H1 (cell line): ENCODE data around the gene OR56A4. TPM values are rescaled to one million over a fixed set of nuclear protein-coding genes. Genes with fewer than 3 reads are reported as not detected.

Experiments
- CTCF ChIA-PET: fragments of 300-600 bp; sonication (Branson Sonifier 250); formaldehyde crosslinking; loops from one replicate; lab custom pipeline; 2021; ENCODE audit not compliant: partially characterized antibody; lab: Charles Lee
- POLR2A ChIA-PET: fragments of 300-600 bp; sonication (Branson Sonifier 250); formaldehyde crosslinking; loops from one replicate; lab custom pipeline; 2021; ENCODE audit warnings: inconsistent platforms; ENCODE audit not compliant: partially characterized antibody; lab: Charles Lee
- DNase-seq, 2 experiments: peaks; one replicate each; pipeline versions ENCODE4 v3.0.0 to v3.0.0-alpha.2; 2010 to 2022; ENCODE audit warnings: low spot score in 2 of 2, low read depth in 1 of 2, mixed read lengths in 1 of 2
- FAIRE-seq: peaks from 2 replicates; lab custom pipeline; 2011; peaks lifted over from hg19 to GRCh38; lab: Jason Lieb, UNC
- H2AFZ ChIP-seq: 2 replicates; pipeline ENCODE4 v1.8.1; 2012; ENCODE audit warnings: low read length, inconsistent platforms
- H2AK5ac ChIP-seq: 2 replicates; pipeline ENCODE4 v1.6.1; 2013; ENCODE audit warnings: low read depth, low read length
- H2BK120ac ChIP-seq: replicated peaks from 2 replicates; pipeline ENCODE3; 2013; ENCODE audit warnings: low read depth, low read length, inconsistent platforms
- H2BK12ac ChIP-seq: 2 replicates; pipeline ENCODE4 v1.6.1; 2013; ENCODE audit warnings: low read depth, low read length
- H2BK15ac ChIP-seq: 2 replicates; pipeline ENCODE4 v1.6.1; 2013; ENCODE audit warnings: low read length
- H2BK20ac ChIP-seq: 2 replicates; pipeline ENCODE4 v1.6.1; 2013; ENCODE audit warnings: low read length
- H2BK5ac ChIP-seq: 2 replicates; pipeline ENCODE4 v1.6.1; 2013; ENCODE audit warnings: low read depth, low read length
- H3K14ac ChIP-seq: 2 replicates; pipeline ENCODE4 v1.6.1; 2013; ENCODE audit warnings: inconsistent platforms; ENCODE audit not compliant: insufficient read length
- H3K18ac ChIP-seq: 2 replicates; pipeline ENCODE4 v1.6.1; 2013; ENCODE audit warnings: low read length; ENCODE audit errors: extremely low read depth
- H3K23ac ChIP-seq: 2 replicates; pipeline ENCODE4 v1.6.1; 2013; ENCODE audit warnings: inconsistent platforms; ENCODE audit not compliant: insufficient read length
- H3K23me2 ChIP-seq: 2 replicates; pipeline ENCODE4 v1.6.1; 2013; ENCODE audit warnings: low read depth, low read length
- H3K27ac ChIP-seq: 2 replicates; pipeline ENCODE4 v1.6.1; 2011; ENCODE audit warnings: low read depth, low read length, inconsistent platforms
- H3K27me3 ChIP-seq, 4 experiments: replicated peaks in 1 of 4; 1 replicate in 1 of 4; 2 replicates in 3 of 4; pipeline versions ENCODE4 v1.6.1 to v1.8.1; 2011 to 2013; ENCODE audit warnings: low read length in 3 of 4, mild to moderate bottlenecking in 3 of 4, inconsistent platforms in 2 of 4, mixed read lengths in 2 of 4, moderate library complexity in 1 of 4; ENCODE audit not compliant: control insufficient read depth in 3 of 4, insufficient read depth in 3 of 4; ENCODE audit errors: extremely low read depth in 1 of 4
- H3K36me3 ChIP-seq, 4 experiments: 2 replicates each; pipeline versions ENCODE4 v1.6.1 to v1.8.1; 2011 to 2013; ENCODE audit warnings: mild to moderate bottlenecking in 4 of 4, low read length in 3 of 4, moderate library complexity in 2 of 4, control low read depth in 1 of 4, inconsistent platforms in 1 of 4; ENCODE audit not compliant: insufficient read depth in 4 of 4, control insufficient read depth in 2 of 4
- H3K4ac ChIP-seq: replicated peaks from 2 replicates; pipeline ENCODE3; 2013; ENCODE audit warnings: low read length, low read depth, mixed read lengths, inconsistent platforms; ENCODE audit not compliant: insufficient read length
- H3K4me1 ChIP-seq, 4 experiments: replicated peaks in 1 of 4; 1 replicate in 1 of 4; 2 replicates in 3 of 4; pipeline versions ENCODE4 v1.6.1 to v1.8.1; 2011 to 2013; ENCODE audit warnings: low read length in 3 of 4, inconsistent platforms in 2 of 4, mixed read lengths in 1 of 4; ENCODE audit not compliant: insufficient read depth in 4 of 4, control insufficient read depth in 3 of 4
- H3K4me2 ChIP-seq, 2 experiments: 2 replicates each; pipeline versions ENCODE4 v1.6.1 to v1.8.1; 2011 to 2013; ENCODE audit warnings: low read depth in 2 of 2, low read length in 2 of 2, control low read depth in 1 of 2, inconsistent platforms in 1 of 2, mild to moderate bottlenecking in 1 of 2; ENCODE audit not compliant: insufficient read depth in 1 of 2
- H3K4me3 ChIP-seq, 4 experiments: fragments of 200-600, 300-600 bp in 1 of 4; sonication (generic), shearing (Covaris generic), sonication (Bioruptor Twin) in 1 of 4; 2 replicates each; pipeline versions ENCODE4 v1.5.1 to v1.8.1; 2011 to 2016; ENCODE audit warnings: low read length in 4 of 4, low read depth in 3 of 4, control low read depth in 2 of 4, inconsistent platforms in 2 of 4, mild to moderate bottlenecking in 2 of 4, mixed read lengths in 1 of 4, moderate library complexity in 1 of 4; ENCODE audit not compliant: insufficient read depth in 2 of 4; ENCODE audit errors: extremely low read depth in 1 of 4
- H3K56ac ChIP-seq: replicated peaks from 2 replicates; pipeline ENCODE3; 2013; ENCODE audit warnings: low read depth, mild to moderate bottlenecking, mixed read lengths, low read length, inconsistent platforms; ENCODE audit not compliant: insufficient read length
- H3K79me1 ChIP-seq: 2 replicates; pipeline ENCODE4 v1.6.1; 2013; ENCODE audit warnings: low read depth, low read length, control low read depth
- H3K79me2 ChIP-seq, 2 experiments: 2 replicates each; pipeline versions ENCODE4 v1.6.1 to v1.8.1; 2012 to 2013; ENCODE audit warnings: low read length in 2 of 2, mild to moderate bottlenecking in 2 of 2, inconsistent platforms in 1 of 2; ENCODE audit not compliant: insufficient read depth in 2 of 2, control insufficient read depth in 1 of 2
- H3K9ac ChIP-seq, 4 experiments: replicated peaks in 1 of 4; 1 replicate in 1 of 4; 2 replicates in 3 of 4; pipeline versions ENCODE4 v1.6.1 to v1.8.1; 2011 to 2013; ENCODE audit warnings: low read depth in 3 of 4, low read length in 3 of 4, control low read depth in 2 of 4, mild to moderate bottlenecking in 2 of 4, moderate library complexity in 2 of 4, inconsistent platforms in 1 of 4; ENCODE audit errors: extremely low read depth in 1 of 4
- H3K9me3 ChIP-seq, 2 experiments: 2 replicates each; pipeline versions ENCODE4 v1.6.1 to v1.8.1; 2012 to 2013; ENCODE audit warnings: mild to moderate bottlenecking in 2 of 2, moderate library complexity in 2 of 2, control low read depth in 1 of 2, inconsistent platforms in 1 of 2, low read depth in 1 of 2, low read length in 1 of 2, mixed read lengths in 1 of 2; ENCODE audit not compliant: insufficient read depth in 2 of 2
- H4K20me1 ChIP-seq, 2 experiments: replicated peaks in 1 of 2; 2 replicates each; pipeline versions ENCODE3 to v1.8.1; 2011 to 2013; ENCODE audit warnings: inconsistent platforms in 2 of 2, low read length in 2 of 2, mild to moderate bottlenecking in 1 of 2; ENCODE audit not compliant: insufficient read depth in 2 of 2, control insufficient read depth in 1 of 2
- H4K5ac ChIP-seq: 2 replicates; pipeline ENCODE4 v1.6.1; 2013; ENCODE audit warnings: low read length, low read depth, mixed read lengths, inconsistent platforms; ENCODE audit not compliant: insufficient read length
- H4K8ac ChIP-seq: 2 replicates; pipeline ENCODE4 v1.8.0; 2013; ENCODE audit warnings: mild to moderate bottlenecking, moderate library complexity, low read length, inconsistent platforms; ENCODE audit not compliant: insufficient read depth; ENCODE audit errors: extremely low read depth
- H4K91ac ChIP-seq: replicated peaks from 2 replicates; pipeline ENCODE3; 2013; ENCODE audit warnings: low read length, mixed read lengths, inconsistent platforms; ENCODE audit not compliant: insufficient read length
- HDAC6 ChIP-seq: IDR thresholded peaks from one replicate; pipeline ENCODE4 v1.7.1; 2012; ENCODE audit warnings: low read depth, mild to moderate bottlenecking, inconsistent platforms, low read length, moderate library complexity
- POLR2AphosphoS5 ChIP-seq: IDR thresholded peaks from 2 replicates; pipeline ENCODE4 v1.6.1; 2011; ENCODE audit warnings: low read depth, low read length
- RNF2 ChIP-seq: fragments of 200-900, 300-1000 bp; sonication (generic); IDR thresholded peaks from 2 replicates; pipeline ENCODE4 v1.7.1; 2016; ENCODE audit warnings: borderline replicate concordance, low read depth, mild to moderate bottlenecking, antibody characterized with exemption, low read length; ENCODE audit not compliant: poor library complexity, severe bottlenecking; ENCODE audit errors: missing control alignments
- SAP30 ChIP-seq: fragments of 300-600 bp; sonication (generic); IDR thresholded peaks from 2 replicates; pipeline ENCODE4 v1.7.1; 2012; ENCODE audit warnings: low read length, moderate library complexity, mild to moderate bottlenecking, inconsistent platforms; ENCODE audit not compliant: insufficient read depth, insufficient replicate concordance
- SIRT6 ChIP-seq: IDR thresholded peaks from one replicate; pipeline ENCODE4 v1.7.1; 2012; ENCODE audit warnings: low read length, inconsistent platforms
- SP1 ChIP-seq: IDR thresholded peaks from 2 replicates; pipeline ENCODE4 v1.6.1; 2011; ENCODE audit warnings: low read depth, low read length
- SP2 ChIP-seq: IDR thresholded peaks from 2 replicates; pipeline ENCODE4 v1.6.1; 2012; ENCODE audit warnings: mild to moderate bottlenecking, low read length, inconsistent platforms
- TAF7 ChIP-seq: optimal IDR thresholded peaks from 2 replicates; pipeline ENCODE3; 2011; ENCODE audit warnings: low read depth, mild to moderate bottlenecking, inconsistent platforms, low read length, moderate library complexity, borderline replicate concordance
- WGBS, 2 experiments: shearing (Covaris generic) in 1 of 2; methylation state at CpG; one replicate each; pipeline versions ENCODE4 v1.1.6 to v1.1.7; 2013 to 2015; ENCODE audit warnings: low lambda C conversion rate in 2 of 2, mixed read lengths in 2 of 2, inconsistent platforms in 1 of 2, low coverage in 1 of 2, missing lambda C conversion rate in 1 of 2; ENCODE audit not compliant: insufficient replicate concordance in 2 of 2, insufficient coverage in 1 of 2, insufficient read length in 1 of 2; ENCODE audit errors: extremely low coverage in 1 of 2, missing lambda C conversion rate in 1 of 2; 5-methylcytosine and 5-hydroxymethylcytosine counted together
- polyA plus RNA-seq, 7 experiments: library from polyadenylated mRNA; depleted of rRNA in 3 of 7; stranded (reverse) in 5 of 7; unstranded in 2 of 7; fragments of >200 nt in 5 of 7; fragments of 200-250 nt in 2 of 7; gene quantifications; 1 replicate in 5 of 7; 2 replicates in 1 of 7; 4 replicates in 1 of 7; pipeline versions ENCODE4 v1.2.1 to v1.2.3, GENCODE V29; 2011 to 2013; ENCODE audit warnings: missing spikeins in 2 of 7, mixed read lengths in 2 of 7
- total RNA-seq: library from RNA; stranded (reverse); fragmentation: NEBNext Ultra II Directional; extraction: Animal tissue kit (Norgen Biotek cat#: 25700); gene quantifications from 2 replicates; pipeline ENCODE4 v1.2.1, GENCODE V29; 2021

OR56A4 gene
- total and polyA plus RNA-seq, 2 of the 8 experiments (the other 6 are each of a cell fraction or from before 2014, with no cell fraction given) = 0.15 TPM; not detected in 1

DNA sequence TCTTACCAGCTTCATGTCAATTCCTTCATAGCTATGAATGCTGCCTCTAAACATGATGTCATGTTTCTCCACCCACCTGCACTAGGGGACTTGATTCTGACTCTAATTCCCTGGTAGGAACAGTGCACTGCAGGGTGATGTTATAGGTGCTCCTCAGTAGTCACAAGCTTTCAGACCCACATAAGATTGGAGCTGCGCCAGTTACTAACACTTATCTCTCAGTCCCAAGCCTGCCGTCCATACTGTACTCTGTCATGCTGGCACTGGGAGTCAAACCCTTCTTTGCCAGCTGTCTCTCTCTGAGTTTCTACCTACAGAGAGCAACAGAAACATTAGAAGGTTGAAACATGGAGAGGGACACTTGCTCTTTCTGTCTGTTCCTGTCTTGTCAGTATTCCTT, 18.3 kb upstream of the OR56A4 start:
- Histone ChIP-seq H3K56ac (no peak overlapping the region), H2BK20ac (no peak overlapping the region), H4K20me1 (no peaks in the 10 kb centered on the region), H2AFZ (no peak overlapping the region), H2BK15ac (no peak overlapping the region), H3K36me3 (no peaks in the 10 kb centered on the region), H3K79me1 (no peaks in the 10 kb centered on the region), H3K27ac (no peak overlapping the region), H3K27me3 (no peaks in the 10 kb centered on the region), H2BK12ac (no peak overlapping the region), H4K5ac (no peak overlapping the region), H3K23me2 (no peaks in the 10 kb centered on the region), H2BK5ac (no peak overlapping the region), H4K8ac (no peak overlapping the region), H3K4me1 (no peaks in the 10 kb centered on the region), H3K9me3 (no peaks in the 10 kb centered on the region), H3K14ac (no peak overlapping the region), H3K4ac (no peak overlapping the region), H3K79me2 (no peaks in the 10 kb centered on the region), H3K18ac (no peak overlapping the region), H2AK5ac (no peak overlapping the region), H3K9ac (no peak overlapping the region), H4K91ac (no peak overlapping the region), H2BK120ac (no peak overlapping the region), H3K4me2 (no peak overlapping the region), H3K23ac (no peak overlapping the region), H3K4me3 (no peak overlapping the region)
- POLR2A ChIA-PET = interaction anchor here (0.6 kb wide), 1 partner anchor 271 kb away, joined by 3 read pairs; no protein-coding TSS in a partner anchor
- CTCF ChIA-PET = interaction anchor here (0.7 to 3.4 kb wide), 6 partner anchors 75 to 329 kb away, joined by 3 to 26 read pairs (median 10); partner anchors contain the start of gene CCKBR
- FAIRE-seq (no peak), DNase-seq (no peak)
- 82% methylated on average over 2 of the region's 2 CpGs; no CpG with 5 or more reads in 1 of the 2 experiments for WGBS, 2 experiments
- TF ChIP-seq TAF7 (no peak), SAP30 (no peak), HDAC6 (no peak), RNF2 (no peak), POLR2AphosphoS5 (no peak), SP2 (no peak), SP1 (no peak), SIRT6 (no peak)
